Caki2 (cell line): ENCODE data around the gene MTCH2. TPM values are rescaled to one million over a fixed set of nuclear protein-coding genes. Genes with fewer than 3 reads are reported as not detected.

Source experiments
- DNase-seq: peaks from one replicate; pipeline ENCODE4 v3.0.0-alpha.2; 2015; ENCODE audit warnings: low read depth
- in situ Hi-C: cut with HindIII; loops from 2 replicates; pipeline ENCODE4 v1.10.0; 2016; ENCODE audit warnings: low sequenced_read_pairs, low pct_unique_long_range_greater_than_20kb, mixed read lengths
- total RNA-seq: library from RNA; depleted of rRNA; stranded (reverse); fragments of >200 nt; shearing (Covaris generic); gene quantifications from 2 replicates; pipeline ENCODE4 v1.2.3, GENCODE V29; 2014; ENCODE audit warnings: low replicate concordance

MTCH2 gene
- total RNA-seq, 1 experiment from 2014 or later = 17.6 TPM

DNA sequence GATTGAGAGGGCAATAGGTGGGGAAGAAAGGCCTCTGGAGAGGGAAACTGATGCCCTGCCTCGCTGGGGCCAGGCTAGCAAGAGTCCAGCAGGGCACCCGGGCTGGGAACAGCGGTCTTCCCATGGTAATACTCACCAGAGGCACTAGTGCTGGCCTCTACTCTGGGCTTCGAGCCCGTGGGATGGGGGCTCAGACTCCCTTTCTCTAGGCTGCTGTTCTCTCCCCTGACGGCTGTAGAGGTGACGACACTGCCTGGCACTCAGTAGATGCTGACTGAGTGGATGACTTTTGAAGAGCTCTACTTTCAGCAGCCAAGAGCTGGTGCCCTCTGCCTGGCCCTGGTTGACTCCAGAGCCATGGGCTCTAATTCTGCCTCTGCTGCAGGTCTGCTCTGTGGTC, 47.3 kb downstream of the MTCH2 start:
- no peak for DNase-seq
- in situ Hi-C loops = no loop called here

GRCh38 chr11:47593934-47594855, 48.2 kb downstream of the MTCH2 start, which contains the start of gene C1QTNF4:
Gene C1QTNF4, minus strand, starts transcription at chr11:47594411. Its CDS starts 3,601 bp downstream, at chr11:47590810.
- in situ Hi-C loops = no loop called here
- DNase-seq = no peak

DNA sequence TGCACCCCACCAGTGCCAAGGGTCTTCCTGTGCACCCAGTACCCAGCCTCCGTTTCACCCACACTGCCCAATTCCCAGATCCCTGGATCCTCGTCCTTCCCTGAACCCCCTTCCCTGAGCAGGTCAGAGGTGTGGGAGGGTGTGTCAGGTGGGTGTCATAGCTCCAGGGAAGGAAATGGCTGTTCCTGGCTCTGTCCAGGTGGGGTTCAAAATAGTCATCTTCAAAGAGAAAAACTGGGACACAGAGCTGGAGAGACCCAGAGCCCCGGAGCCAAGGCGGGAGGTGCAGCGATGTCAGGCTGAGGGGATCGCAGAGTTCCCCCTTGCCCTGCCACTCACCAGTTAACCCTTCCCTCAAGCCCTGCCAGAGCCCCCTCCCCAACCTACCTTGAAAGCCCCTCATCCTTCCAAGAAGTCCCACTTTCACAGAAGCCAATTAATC, 48.8 kb downstream of the MTCH2 start:
- DNase-seq = no peak
- in situ Hi-C loops = no loop called here

- in situ Hi-C loops = no loop called here
- DNase-seq = no peak
Observed at GRCh38 chr11:47592970-47593369, 49.4 kb downstream of the MTCH2 start.

- in situ Hi-C loops = no loop called here
- DNase-seq = no peak
Observed at GRCh38 chr11:47592251-47592650, 50.1 kb downstream of the MTCH2 start.

DNA sequence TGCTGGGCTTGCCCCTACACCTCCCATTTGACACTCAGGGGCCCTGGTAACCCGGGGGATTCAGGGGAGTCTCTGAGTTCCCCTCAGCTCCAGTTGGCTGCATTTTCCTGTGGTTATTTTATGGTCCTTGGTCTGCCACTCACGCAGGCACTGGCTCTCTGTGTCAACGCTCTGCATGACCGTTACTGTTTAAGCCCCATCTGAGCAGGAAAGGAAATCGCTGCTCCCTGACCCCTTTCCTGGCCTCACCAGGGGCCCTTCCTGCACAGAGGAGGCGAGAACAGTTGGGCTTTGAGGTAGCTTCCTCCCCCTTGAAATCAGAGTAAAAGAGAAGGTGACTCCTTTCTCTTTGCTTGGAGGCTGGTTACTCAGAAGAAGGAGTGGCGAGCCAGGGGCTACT, 50.6 kb downstream of the MTCH2 start:
- no peak for DNase-seq
- in situ Hi-C loops = no loop called here

DNA sequence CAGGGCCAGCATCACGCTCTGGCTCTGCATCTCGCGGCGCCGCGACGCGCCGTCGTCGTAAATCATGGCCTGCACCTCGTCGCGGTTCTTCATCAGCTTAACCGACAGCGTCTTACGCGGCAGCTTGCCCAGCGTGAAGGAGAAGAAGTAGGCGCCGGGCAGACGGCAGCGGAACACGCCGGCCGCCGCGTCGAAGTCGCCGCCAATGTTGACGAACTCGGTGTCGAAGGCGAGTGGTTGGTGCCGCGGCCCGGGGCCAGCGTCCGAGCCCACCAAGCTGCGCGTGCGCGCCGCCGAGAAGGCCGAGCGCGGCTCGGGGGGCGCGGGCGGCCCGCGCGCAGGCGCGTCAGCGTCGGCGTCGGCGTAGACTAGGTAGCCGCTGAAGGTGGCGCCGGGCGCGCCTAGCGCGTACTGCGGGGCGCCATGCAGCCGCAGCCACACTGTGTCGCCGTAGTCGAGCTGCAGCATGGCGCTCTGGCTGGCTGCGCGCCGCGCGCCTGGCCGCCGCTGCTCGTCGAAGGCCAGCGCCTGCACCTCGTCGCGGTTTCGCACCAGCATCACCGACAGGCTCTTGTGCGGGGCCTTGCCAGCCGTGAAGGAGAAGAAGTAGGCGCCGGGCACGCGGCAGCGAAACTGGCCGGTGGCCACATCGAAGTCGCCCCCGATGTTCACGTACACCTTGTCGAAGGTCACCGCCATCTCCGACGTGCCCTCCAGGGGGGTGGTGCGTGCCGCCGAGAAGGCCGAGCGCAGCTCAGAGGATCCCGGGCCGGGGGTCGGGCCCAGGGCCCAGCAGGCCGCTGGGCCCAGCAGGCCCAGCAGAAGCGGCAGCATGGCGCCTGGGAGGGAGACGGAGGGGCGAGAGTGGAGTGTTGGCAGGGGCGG, 52.1 kb downstream of the MTCH2 start:
- in situ Hi-C loops = no loop called here
- DNase-seq = no peak

- in situ Hi-C loops = no loop called here
- no peak for DNase-seq
Observed at GRCh38 chr11:47589584-47589976, 52.8 kb downstream of the MTCH2 start.

- in situ Hi-C loops = no loop called here
- DNase-seq = no peak
Observed at GRCh38 chr11:47589118-47589517, 53.2 kb downstream of the MTCH2 start.

DNA sequence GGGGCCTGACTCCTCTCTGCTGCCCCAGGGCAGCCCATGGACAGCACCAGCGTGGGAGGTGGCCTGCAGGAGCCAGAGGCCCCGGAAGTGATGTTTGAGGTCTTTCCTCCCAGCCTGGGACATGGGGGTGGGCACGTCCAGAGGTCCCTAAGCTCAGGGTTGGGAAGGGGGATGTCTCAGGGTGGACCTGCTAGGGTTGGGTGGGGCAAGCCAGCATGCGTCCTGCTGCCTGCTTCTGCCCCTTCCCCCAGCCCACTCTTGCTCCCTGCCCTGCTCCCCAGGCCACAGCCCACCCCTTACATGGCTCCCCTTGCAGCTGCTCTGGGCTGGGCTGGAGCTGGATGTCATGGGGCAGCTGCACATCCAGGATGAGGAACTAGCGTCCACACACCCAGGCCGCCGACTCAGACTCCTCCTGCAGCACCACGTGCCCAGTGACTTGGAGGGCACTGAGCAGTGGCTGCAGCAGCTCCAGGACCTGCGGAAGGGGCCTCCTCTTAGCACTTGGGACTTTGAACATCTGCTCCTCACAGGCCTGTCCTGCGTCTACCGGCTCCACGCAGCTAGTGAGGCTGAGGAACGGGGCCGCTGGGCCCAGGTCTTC, 54.5 kb downstream of the MTCH2 start:
- DNase-seq = no peak

DNA sequence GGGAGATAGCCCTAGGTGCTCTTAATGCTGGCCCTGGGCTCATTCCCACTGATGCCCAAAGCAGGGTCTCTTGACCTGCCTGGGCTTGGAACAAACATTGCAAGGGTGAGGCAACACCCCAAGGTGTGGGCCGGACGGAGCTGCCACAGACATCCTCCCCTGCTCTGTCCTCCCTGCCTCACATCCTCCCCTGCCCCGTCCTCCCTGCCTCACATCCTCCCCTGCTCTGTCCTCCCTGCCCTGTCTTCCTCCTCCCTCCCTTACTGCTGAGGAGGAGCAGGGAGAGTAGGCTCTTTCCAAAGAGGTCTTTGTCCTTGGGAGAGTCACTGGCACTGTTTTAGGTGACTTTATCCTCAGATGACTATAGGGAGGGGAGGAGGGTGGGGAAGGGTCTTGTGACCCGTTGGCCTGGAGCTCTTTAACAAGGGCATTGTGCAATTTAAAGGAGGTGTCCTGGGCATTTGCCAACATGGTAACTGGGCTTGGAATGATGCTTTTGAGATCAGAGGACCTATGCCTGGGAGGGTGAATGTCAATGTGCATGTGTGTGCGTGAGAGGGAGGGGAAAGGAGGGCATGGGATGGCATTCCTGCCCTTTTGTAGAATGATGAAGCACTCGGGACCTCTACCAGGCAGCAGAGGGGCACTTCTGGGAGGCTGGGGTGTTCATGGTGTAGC, 55.2 kb downstream of the MTCH2 start:
- in situ Hi-C loops = no loop called here
- DNase-seq = no peak

More for the DNA sequence above, 54.5 kb downstream of the MTCH2 start:
- in situ Hi-C loops = no loop called here

GRCh38 chr11:47586098-47586855, 56.1 kb downstream of the MTCH2 start, which contains the start of gene FAM180B:
Gene FAM180B, plus strand, starts transcription at chr11:47586678. Its CDS starts 91 bp downstream, at chr11:47586769.
- DNase-seq = no peak
- in situ Hi-C loops = no loop called here

DNA sequence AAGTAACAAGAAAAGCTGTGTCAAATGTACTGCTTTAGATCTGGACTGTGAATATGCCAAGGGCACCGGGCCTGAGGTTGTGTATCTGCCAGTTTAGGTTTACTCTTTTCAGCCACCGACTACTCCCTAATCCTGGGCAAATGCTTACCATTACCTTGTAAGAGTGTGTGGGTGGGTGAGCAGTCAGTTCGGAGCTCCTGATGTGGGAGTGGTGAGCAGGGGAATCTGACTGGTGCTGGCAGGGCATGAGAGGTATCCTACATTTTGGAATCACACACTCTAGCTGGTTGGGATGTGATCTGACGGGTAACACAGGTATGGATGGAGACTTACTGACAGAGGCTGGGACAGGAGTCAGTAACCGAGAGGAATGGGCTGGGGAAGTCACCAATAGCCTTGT, 58.5 kb downstream of the MTCH2 start:
- in situ Hi-C loops = no loop called here
- DNase-seq = no peak

GRCh38 chr11:47578524-47579494, 63.5 kb downstream of the MTCH2 start, which contains the start of the genes KBTBD4 and NDUFS3:
Gene KBTBD4, minus strand, starts transcription at chr11:47578970. Its CDS starts 19 bp downstream, at chr11:47578951.
Gene NDUFS3, plus strand, starts transcription at chr11:47579074. Its CDS starts 18 bp downstream, at chr11:47579092.
- in situ Hi-C loops = no loop called here
- peak; percentile 81 for DNase-seq

GRCh38 chr11:47577460-47578041, 64.8 kb downstream of the MTCH2 start:
- no peak for DNase-seq
- in situ Hi-C loops = no loop called here

DNA sequence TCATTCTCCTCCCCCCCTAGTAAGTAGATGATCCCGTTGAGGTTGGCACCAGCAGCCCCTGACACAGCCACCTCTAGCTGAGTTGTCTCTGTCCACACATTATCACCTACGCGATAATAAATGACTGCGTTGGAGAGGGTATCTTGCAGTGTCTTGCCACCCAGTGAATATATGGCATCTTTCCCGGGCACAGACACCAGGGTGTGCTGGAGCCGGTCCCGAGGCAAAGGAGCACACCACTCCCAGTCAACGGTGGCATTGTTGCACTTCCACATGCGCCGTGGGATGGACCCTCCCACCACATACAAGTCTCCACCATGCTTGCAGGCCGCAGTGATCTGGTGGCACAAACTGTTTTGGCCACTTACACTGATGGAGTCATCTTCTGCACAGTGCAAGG, 69.0 kb downstream of the MTCH2 start:
- DNase-seq = no peak

More for the DNA sequence above, 69.0 kb downstream of the MTCH2 start:
- in situ Hi-C loops = no loop called here
